Esophagus squamous epithelium (tissue), 4 donors: Measurements from ENCODE around the gene PAPOLG.

ENCODE experiments used
- POLR2A ChIP-seq, 4 donors: fragments of 450-650 bp; IDR thresholded peaks; one replicate each; pipeline ENCODE4 v1.6.1; 2017; ENCODE audit warnings: antibody characterized with exemption in 4 of 4, mild to moderate bottlenecking in 4 of 4, moderate library complexity in 3 of 4
- TF ChIP-seq, protein P1 (sequence below), 6 experiments: fragments of 450-650 bp in 4 of 6; fragments of 200-600 bp in 2 of 6; sonication (generic) in 2 of 6; IDR thresholded peaks; one replicate each; pipeline ENCODE4 v1.5.1; 2016 to 2019; ENCODE audit warnings: antibody characterized with exemption in 6 of 6, mild to moderate bottlenecking in 4 of 6, moderate library complexity in 4 of 6

DNA sequence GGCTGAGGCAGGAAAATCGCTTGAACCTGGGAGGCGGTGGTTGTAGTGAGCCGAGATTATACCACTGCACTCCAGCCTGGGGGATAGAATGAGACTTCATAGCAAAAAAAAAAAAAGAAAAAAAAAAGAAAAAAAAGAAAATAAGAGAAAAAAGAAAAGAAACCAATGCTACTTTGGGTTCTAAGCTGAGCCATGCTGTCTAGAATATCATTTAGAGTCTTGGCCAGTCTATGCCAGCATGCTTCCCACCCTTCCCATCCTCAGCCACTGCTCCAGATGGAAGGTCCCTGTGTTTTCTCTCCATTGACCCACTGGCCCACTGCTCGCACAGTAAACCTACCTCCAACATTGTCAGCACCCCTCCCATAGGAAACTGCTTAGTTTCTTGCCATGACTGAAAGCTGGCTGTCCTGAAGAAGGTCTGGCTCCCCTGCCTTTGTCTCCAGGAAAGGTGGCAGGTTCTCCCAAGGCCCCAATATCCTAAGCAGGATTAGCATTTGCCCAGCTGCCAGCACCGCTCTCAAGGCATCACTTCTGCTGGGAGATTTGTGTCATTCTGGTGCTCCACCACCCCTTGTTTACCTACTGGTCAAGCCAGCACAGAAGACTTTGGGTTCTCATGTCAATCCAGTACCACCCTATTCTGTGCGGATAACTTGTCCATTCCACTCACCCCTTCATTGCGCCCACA is 47.3 kb upstream of the PAPOLG start:
- TF ChIP-seq, protein P1, sequence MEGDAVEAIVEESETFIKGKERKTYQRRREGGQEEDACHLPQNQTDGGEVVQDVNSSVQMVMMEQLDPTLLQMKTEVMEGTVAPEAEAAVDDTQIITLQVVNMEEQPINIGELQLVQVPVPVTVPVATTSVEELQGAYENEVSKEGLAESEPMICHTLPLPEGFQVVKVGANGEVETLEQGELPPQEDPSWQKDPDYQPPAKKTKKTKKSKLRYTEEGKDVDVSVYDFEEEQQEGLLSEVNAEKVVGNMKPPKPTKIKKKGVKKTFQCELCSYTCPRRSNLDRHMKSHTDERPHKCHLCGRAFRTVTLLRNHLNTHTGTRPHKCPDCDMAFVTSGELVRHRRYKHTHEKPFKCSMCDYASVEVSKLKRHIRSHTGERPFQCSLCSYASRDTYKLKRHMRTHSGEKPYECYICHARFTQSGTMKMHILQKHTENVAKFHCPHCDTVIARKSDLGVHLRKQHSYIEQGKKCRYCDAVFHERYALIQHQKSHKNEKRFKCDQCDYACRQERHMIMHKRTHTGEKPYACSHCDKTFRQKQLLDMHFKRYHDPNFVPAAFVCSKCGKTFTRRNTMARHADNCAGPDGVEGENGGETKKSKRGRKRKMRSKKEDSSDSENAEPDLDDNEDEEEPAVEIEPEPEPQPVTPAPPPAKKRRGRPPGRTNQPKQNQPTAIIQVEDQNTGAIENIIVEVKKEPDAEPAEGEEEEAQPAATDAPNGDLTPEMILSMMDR (IDR thresholded peaks at IDR 0.05) = no peak
- TF ChIP-seq POLR2A (IDR thresholded peaks at IDR 0.05) = no peak
